ENCODE measurements around the gene ZNF26. TPM values are rescaled to one million over a fixed set of nuclear protein-coding genes. Genes with fewer than 3 reads are reported as not detected.

Gene ZNF26
- total and polyA plus RNA-seq, 10 of the 15 experiments (the other 5 are each of a cell fraction or from before 2014, with no cell fraction given) = 1.00 to 17.1 (median 10.5) TPM

GRCh38 chr12:132951649-132952048 lies 34.5 kb upstream of the ZNF26 start:
- TF ChIP-seq IKZF1 (conservative IDR thresholded peaks at IDR 0.05) (no peak), KDM1A (IDR thresholded peaks at IDR 0.05; ENCODE audit: borderline replicate concordance) (no peak)
- peaks cover 41% of the 10 kb centered on the region for H3K9me3 ChIP-seq (replicated peaks; ENCODE audit: control insufficient read depth, insufficient read depth, low read length)
- no peaks in the 10 kb centered on the region for H3K4me1 ChIP-seq (ENCODE audit: control insufficient read depth, insufficient read depth, low read length)
- H3K27me3 ChIP-seq (replicated peaks in 1 of 2; ENCODE audit: control insufficient read depth in 2 of 2, insufficient read depth in 2 of 2, low read length in 1 of 2) = no peaks in the 10 kb centered on the region
- SMC1A ChIA-PET (ENCODE audit: uncharacterized antibody, unreplicated experiment) = no interaction called here
- RAD21 ChIA-PET (ENCODE audit: unreplicated experiment) = no interaction called here
- intact Hi-C loops (cut with micrococcal nuclease; ENCODE audit: unreplicated experiment) = no loop called here
- in situ Hi-C loops (cut with MboI) = no loop called here
- H4K20me1 ChIP-seq (ENCODE audit: control insufficient read depth, insufficient read depth) = no peaks in the 10 kb centered on the region
- H3K9ac ChIP-seq (ENCODE audit: control insufficient read depth, insufficient read depth, low read length) = no peak overlapping the region
- FAIRE-seq (peak; percentile 66), ATAC-seq (no peak), DNase-seq (ENCODE audit: low read depth, low spot score) (no peak)
- H3K79me2 ChIP-seq (ENCODE audit: control insufficient read depth, insufficient read depth, low read length) = peaks cover 5% of the 10 kb centered on the region
- CTCF ChIA-PET = no interaction called here
- WGBS (ENCODE audit: insufficient coverage, insufficient replicate concordance, low lambda C conversion rate, missing lambda C conversion rate) = 98% methylated on average over 8 of the region's 8 CpGs
- no TSS peak for BruUV-seq (replicated peaks)
- H3K27ac ChIP-seq (ENCODE audit: control insufficient read depth, insufficient read depth) = no peak overlapping the region
- H3K4me2 ChIP-seq (ENCODE audit: control insufficient read depth, insufficient read depth) = no peak overlapping the region
- H3K36me3 ChIP-seq (ENCODE audit: control insufficient read depth in 2 of 2, insufficient read depth in 2 of 2, low read length in 1 of 2) = no peaks in the 10 kb centered on the region; a peak in 1 of 4 replicates
- no peak overlapping the region for H2AFZ ChIP-seq (ENCODE audit: control insufficient read depth, low read depth, low read length)
- POLR2A ChIA-PET = no interaction called here
- H3K4me3 ChIP-seq = no peak overlapping the region

- ATAC-seq (no peak), DNase-seq (ENCODE audit: low read depth, low spot score) (no peak), FAIRE-seq (no peak)
- H3K27ac ChIP-seq (ENCODE audit: control insufficient read depth, insufficient read depth) = no peak overlapping the region
- ChIA-PET POLR2A (no interaction called here), CTCF (no interaction called here), RAD21 (ENCODE audit: unreplicated experiment) (no interaction called here), SMC1A (ENCODE audit: uncharacterized antibody, unreplicated experiment) (no interaction called here)
- H4K20me1 ChIP-seq (ENCODE audit: control insufficient read depth, insufficient read depth) = no peaks in the 10 kb centered on the region
- H3K4me1 ChIP-seq (ENCODE audit: control insufficient read depth, insufficient read depth, low read length) = no peaks in the 10 kb centered on the region; the same call in 1 of the 2 replicates
- no peak overlapping the region for H3K9ac ChIP-seq (ENCODE audit: control insufficient read depth, insufficient read depth, low read length)
- H3K4me2 ChIP-seq (ENCODE audit: control insufficient read depth, insufficient read depth) = no peak overlapping the region
- no TSS peak for BruUV-seq (replicated peaks)
- peaks cover 41% of the 10 kb centered on the region for H3K9me3 ChIP-seq (replicated peaks; ENCODE audit: control insufficient read depth, insufficient read depth, low read length)
- intact Hi-C loops (cut with micrococcal nuclease; ENCODE audit: unreplicated experiment) (no loop called here), in situ Hi-C loops (cut with MboI) (no loop called here)
- no peak overlapping the region for H2AFZ ChIP-seq (ENCODE audit: control insufficient read depth, low read depth, low read length)
- no peaks in the 10 kb centered on the region for H3K27me3 ChIP-seq (replicated peaks in 1 of 2; ENCODE audit: control insufficient read depth in 2 of 2, insufficient read depth in 2 of 2, low read length in 1 of 2)
- no peaks in the 10 kb centered on the region; a peak in 1 of 4 replicates for H3K36me3 ChIP-seq (ENCODE audit: control insufficient read depth in 2 of 2, insufficient read depth in 2 of 2, low read length in 1 of 2)
- peaks cover 5% of the 10 kb centered on the region for H3K79me2 ChIP-seq (ENCODE audit: control insufficient read depth, insufficient read depth, low read length)
- 96% methylated on average over 16 of the region's 18 CpGs for WGBS (ENCODE audit: insufficient coverage, insufficient replicate concordance, low lambda C conversion rate, missing lambda C conversion rate)
- no peak overlapping the region for H3K4me3 ChIP-seq
- TF ChIP-seq, protein P1, sequence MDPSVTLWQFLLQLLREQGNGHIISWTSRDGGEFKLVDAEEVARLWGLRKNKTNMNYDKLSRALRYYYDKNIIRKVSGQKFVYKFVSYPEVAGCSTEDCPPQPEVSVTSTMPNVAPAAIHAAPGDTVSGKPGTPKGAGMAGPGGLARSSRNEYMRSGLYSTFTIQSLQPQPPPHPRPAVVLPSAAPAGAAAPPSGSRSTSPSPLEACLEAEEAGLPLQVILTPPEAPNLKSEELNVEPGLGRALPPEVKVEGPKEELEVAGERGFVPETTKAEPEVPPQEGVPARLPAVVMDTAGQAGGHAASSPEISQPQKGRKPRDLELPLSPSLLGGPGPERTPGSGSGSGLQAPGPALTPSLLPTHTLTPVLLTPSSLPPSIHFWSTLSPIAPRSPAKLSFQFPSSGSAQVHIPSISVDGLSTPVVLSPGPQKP (IDR thresholded peaks at IDR 0.05; ENCODE audit: low read depth, low read length) = no peak
- TF ChIP-seq, protein P2, sequence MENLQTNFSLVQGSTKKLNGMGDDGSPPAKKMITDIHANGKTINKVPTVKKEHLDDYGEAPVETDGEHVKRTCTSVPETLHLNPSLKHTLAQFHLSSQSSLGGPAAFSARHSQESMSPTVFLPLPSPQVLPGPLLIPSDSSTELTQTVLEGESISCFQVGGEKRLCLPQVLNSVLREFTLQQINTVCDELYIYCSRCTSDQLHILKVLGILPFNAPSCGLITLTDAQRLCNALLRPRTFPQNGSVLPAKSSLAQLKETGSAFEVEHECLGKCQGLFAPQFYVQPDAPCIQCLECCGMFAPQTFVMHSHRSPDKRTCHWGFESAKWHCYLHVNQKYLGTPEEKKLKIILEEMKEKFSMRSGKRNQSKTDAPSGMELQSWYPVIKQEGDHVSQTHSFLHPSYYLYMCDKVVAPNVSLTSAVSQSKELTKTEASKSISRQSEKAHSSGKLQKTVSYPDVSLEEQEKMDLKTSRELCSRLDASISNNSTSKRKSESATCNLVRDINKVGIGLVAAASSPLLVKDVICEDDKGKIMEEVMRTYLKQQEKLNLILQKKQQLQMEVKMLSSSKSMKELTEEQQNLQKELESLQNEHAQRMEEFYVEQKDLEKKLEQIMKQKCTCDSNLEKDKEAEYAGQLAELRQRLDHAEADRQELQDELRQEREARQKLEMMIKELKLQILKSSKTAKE (IDR thresholded peaks at IDR 0.05; ENCODE audit: low read depth, poor library complexity, severe bottlenecking) = no peak
- TF ChIP-seq POLR2AphosphoS2 (IDR thresholded peaks at IDR 0.05; ENCODE audit: low read depth, low read length) (no peak), EZH2 (IDR thresholded peaks at IDR 0.05; ENCODE audit: borderline replicate concordance, control insufficient read depth, low read depth, low read length) (no peak), CUX1 (IDR thresholded peaks at IDR 0.05; ENCODE audit: insufficient replicate concordance, low read depth, low read length) (no peak)
Observed at GRCh38 chr12:132952371-132953162, 33.6 kb upstream of the ZNF26 start.
